Nephron progenitor cell (in vitro differentiated cells): Measurements from ENCODE around the gene UHRF1.

Experiments
- DNase-seq: peaks from one replicate; pipeline ENCODE4 v3.0.0; 2021
- H3K27ac Mint-ChIP-seq: 2 replicates; pipeline ENCODE4 v1.8.0; 2021; ENCODE audit warnings: mild to moderate bottlenecking, moderate library complexity, mixed read lengths
- H3K27me3 Mint-ChIP-seq: 2 replicates; pipeline ENCODE4 v1.8.0; 2021; ENCODE audit warnings: mild to moderate bottlenecking, low read depth, mixed read lengths; ENCODE audit not compliant: poor library complexity
- H3K36me3 Mint-ChIP-seq: 2 replicates; pipeline ENCODE4 v1.8.0; 2021; ENCODE audit warnings: low read depth, mixed read lengths
- H3K4me1 Mint-ChIP-seq: 2 replicates; pipeline ENCODE4 v1.8.0; 2021; ENCODE audit warnings: mixed read lengths
- H3K4me3 Mint-ChIP-seq: 2 replicates; pipeline ENCODE4 v1.8.0; 2021; ENCODE audit warnings: mild to moderate bottlenecking, moderate library complexity, mixed read lengths
- H3K9me3 Mint-ChIP-seq: 2 replicates; pipeline ENCODE4 v1.8.0; 2021; ENCODE audit warnings: mild to moderate bottlenecking, moderate library complexity, mixed read lengths
- TF ChIP-seq, protein P1 (sequence below): fragments of 200-600 bp; sonication (generic); IDR thresholded peaks from 2 replicates; pipeline ENCODE4 v1.5.0; 2021; ENCODE audit warnings: antibody characterized with exemption

The UHRF1 gene

DNA sequence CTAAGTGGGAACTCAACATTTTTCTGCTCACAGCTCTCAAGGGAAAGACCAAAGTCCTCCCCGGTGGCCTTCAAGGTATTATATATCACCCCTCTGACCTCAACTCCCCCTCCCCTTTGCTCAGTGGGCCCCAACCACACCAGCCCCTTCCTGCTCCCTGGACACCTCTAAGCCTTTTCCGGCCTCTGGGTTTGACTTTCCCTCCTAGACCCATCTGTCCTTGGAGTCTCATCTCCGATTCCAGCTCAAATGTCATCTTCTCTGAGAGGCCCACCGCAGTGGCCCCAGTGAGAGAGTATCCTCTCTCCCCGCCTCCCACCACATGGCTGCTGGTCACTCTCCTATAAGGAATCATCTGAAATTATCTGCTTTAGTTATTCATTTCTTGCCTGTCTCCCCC lies 941 bp upstream of the UHRF1 start:
- Mint-ChIP-seq H3K27me3 (peaks cover 19% of the 10 kb centered on the region), H3K4me1 (peaks cover 42% of the 10 kb centered on the region), H3K27ac (peak overlapping the region; percentile 90), H3K9me3 (no peaks in the 10 kb centered on the region), H3K36me3 (peaks cover 17% of the 10 kb centered on the region), H3K4me3 (peak overlapping the region; percentile 75)
- peak; percentile 66 for DNase-seq
- TF ChIP-seq, protein P1, sequence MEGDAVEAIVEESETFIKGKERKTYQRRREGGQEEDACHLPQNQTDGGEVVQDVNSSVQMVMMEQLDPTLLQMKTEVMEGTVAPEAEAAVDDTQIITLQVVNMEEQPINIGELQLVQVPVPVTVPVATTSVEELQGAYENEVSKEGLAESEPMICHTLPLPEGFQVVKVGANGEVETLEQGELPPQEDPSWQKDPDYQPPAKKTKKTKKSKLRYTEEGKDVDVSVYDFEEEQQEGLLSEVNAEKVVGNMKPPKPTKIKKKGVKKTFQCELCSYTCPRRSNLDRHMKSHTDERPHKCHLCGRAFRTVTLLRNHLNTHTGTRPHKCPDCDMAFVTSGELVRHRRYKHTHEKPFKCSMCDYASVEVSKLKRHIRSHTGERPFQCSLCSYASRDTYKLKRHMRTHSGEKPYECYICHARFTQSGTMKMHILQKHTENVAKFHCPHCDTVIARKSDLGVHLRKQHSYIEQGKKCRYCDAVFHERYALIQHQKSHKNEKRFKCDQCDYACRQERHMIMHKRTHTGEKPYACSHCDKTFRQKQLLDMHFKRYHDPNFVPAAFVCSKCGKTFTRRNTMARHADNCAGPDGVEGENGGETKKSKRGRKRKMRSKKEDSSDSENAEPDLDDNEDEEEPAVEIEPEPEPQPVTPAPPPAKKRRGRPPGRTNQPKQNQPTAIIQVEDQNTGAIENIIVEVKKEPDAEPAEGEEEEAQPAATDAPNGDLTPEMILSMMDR, result no peak

- no peaks in the 10 kb centered on the region for H3K9me3 Mint-ChIP-seq
- H3K4me1 Mint-ChIP-seq, result peaks cover 42% of the 10 kb centered on the region
- peaks cover 19% of the 10 kb centered on the region for H3K27me3 Mint-ChIP-seq
- peak; percentile 36 for DNase-seq
- TF ChIP-seq, protein P1, result no peak
- H3K4me3 Mint-ChIP-seq, result peak overlapping the region; percentile 75
- H3K27ac Mint-ChIP-seq, result peak overlapping the region; percentile 90
- H3K36me3 Mint-ChIP-seq, result peaks cover 17% of the 10 kb centered on the region
Measured at GRCh38 chr19:4908781-4909155, 533 bp upstream of the UHRF1 start.

- no peaks in the 10 kb centered on the region for H3K9me3 Mint-ChIP-seq
- H3K36me3 Mint-ChIP-seq, result peaks cover 28% of the 10 kb centered on the region
- DNase-seq, result peak; percentile 95
- H3K4me1 Mint-ChIP-seq, result peaks cover 53% of the 10 kb centered on the region
- H3K4me3 Mint-ChIP-seq, result peak overlapping the region; percentile 87
- TF ChIP-seq, protein P1, result no peak
- peaks cover 16% of the 10 kb centered on the region for H3K27me3 Mint-ChIP-seq
- H3K27ac Mint-ChIP-seq, result no peak overlapping the region
Measured at GRCh38 chr19:4909897-4910593, 744 bp downstream of the UHRF1 start.

GRCh38 chr19:4910594-4911281 lies 1.4 kb downstream of the UHRF1 start:
- H3K9me3 Mint-ChIP-seq, result no peaks in the 10 kb centered on the region
- DNase-seq, result peak; percentile 19
- H3K4me1 Mint-ChIP-seq, result peaks cover 53% of the 10 kb centered on the region
- H3K27me3 Mint-ChIP-seq, result peaks cover 14% of the 10 kb centered on the region
- peaks cover 33% of the 10 kb centered on the region for H3K36me3 Mint-ChIP-seq
- TF ChIP-seq, protein P1, result no peak
- H3K27ac Mint-ChIP-seq, result peak overlapping the region; percentile 25
- peak overlapping the region; percentile 87 for H3K4me3 Mint-ChIP-seq

DNA sequence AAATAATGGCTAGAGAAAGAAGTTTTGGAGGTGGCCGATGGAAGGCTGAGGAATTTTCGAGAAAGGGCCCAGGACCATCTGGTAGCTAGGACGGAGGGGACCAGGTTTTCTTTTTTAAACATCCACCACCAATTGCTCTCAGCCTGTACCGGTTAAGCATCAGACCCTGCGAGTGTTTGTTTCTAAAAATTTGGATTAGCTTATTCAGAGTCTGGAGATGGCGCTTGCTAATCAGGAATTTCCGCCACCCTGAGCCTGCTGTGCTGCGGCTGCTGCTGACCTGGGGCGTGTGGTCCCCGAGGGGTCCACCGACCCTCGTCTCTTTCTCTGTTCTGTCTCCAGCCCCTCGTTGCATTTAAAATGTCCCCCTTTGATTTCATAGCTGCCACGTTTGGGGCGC lies 2.0 kb downstream of the UHRF1 start:
- peak overlapping the region; percentile 25 for H3K27ac Mint-ChIP-seq
- no peaks in the 10 kb centered on the region for H3K9me3 Mint-ChIP-seq
- H3K27me3 Mint-ChIP-seq, result peaks cover 9% of the 10 kb centered on the region
- TF ChIP-seq, protein P1, result no peak
- H3K4me3 Mint-ChIP-seq, result peak overlapping the region; percentile 87
- H3K4me1 Mint-ChIP-seq, result peaks cover 53% of the 10 kb centered on the region
- peaks cover 39% of the 10 kb centered on the region for H3K36me3 Mint-ChIP-seq
- no peak for DNase-seq
